Bronchial epithelial cell (primary cell): Measurements from ENCODE around the gene TENM3. TPM values are rescaled to one million over a fixed set of nuclear protein-coding genes. Genes with fewer than 3 reads are reported as not detected.
A peak's percentile ranks its signal among the peaks of the same experiment; 100 is the strongest.

Source experiments
- DNase-seq: peaks from one replicate; pipeline ENCODE4 v3.0.0-alpha.2; 2010; ENCODE audit warnings: low read depth
- FAIRE-seq: peaks from 2 replicates; lab custom pipeline; 2011; peaks lifted over from hg19 to GRCh38; lab: Jason Lieb, UNC
- H3K27me3 ChIP-seq: 2 replicates; pipeline ENCODE4 v1.5.1; 2011; ENCODE audit warnings: low read length; ENCODE audit not compliant: control insufficient read depth, insufficient read depth
- H3K36me3 ChIP-seq: 2 replicates; pipeline ENCODE4 v1.5.1; 2011; ENCODE audit warnings: low read length; ENCODE audit not compliant: control insufficient read depth, insufficient read depth
- H3K4me3 ChIP-seq: 2 replicates; pipeline ENCODE4 v1.5.1; 2011; ENCODE audit warnings: mild to moderate bottlenecking, low read depth, low read length, control low read depth
- total RNA-seq: library from RNA; depleted of rRNA; stranded (reverse); fragments of >200 nt; gene quantifications from 2 replicates; pipeline ENCODE4 v1.2.1, GENCODE V29; 2014
- TF ChIP-seq, protein P1 (sequence below): IDR thresholded peaks from 2 replicates; pipeline ENCODE4 v1.5.1; 2011; ENCODE audit warnings: mild to moderate bottlenecking, moderate library complexity, low read length, control low read depth, inconsistent platforms; ENCODE audit not compliant: insufficient read depth, severe bottlenecking

Gene TENM3
- total RNA-seq, 1 donor from 2014 or later: 1.3 TPM

DNA sequence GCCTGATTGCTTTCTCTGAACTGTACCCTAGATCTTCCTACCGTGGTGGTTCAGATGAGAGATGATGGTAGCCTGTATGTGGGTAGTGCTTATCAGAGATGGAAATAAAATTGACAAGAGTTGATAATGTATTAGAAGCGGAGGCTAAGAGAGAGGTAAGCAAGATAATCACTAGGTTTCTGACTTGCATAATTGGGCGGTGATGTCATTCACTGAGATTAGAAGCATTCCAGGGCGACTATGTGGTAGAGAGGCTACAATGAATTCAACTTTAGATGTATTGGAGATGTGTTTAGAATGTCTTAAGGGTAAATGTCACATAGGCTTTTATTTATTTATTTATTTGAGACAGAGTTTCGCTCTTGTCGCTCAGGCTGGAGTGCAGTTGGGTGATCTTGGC, 415 bp upstream of the TENM3 start:
- Histone ChIP-seq H3K27me3 (no peaks in the 10 kb centered on the region), H3K4me3 (no peak overlapping the region), H3K36me3 (no peaks in the 10 kb centered on the region)
- DNase-seq (no peak), FAIRE-seq (no peak)
- TF ChIP-seq, protein P1, sequence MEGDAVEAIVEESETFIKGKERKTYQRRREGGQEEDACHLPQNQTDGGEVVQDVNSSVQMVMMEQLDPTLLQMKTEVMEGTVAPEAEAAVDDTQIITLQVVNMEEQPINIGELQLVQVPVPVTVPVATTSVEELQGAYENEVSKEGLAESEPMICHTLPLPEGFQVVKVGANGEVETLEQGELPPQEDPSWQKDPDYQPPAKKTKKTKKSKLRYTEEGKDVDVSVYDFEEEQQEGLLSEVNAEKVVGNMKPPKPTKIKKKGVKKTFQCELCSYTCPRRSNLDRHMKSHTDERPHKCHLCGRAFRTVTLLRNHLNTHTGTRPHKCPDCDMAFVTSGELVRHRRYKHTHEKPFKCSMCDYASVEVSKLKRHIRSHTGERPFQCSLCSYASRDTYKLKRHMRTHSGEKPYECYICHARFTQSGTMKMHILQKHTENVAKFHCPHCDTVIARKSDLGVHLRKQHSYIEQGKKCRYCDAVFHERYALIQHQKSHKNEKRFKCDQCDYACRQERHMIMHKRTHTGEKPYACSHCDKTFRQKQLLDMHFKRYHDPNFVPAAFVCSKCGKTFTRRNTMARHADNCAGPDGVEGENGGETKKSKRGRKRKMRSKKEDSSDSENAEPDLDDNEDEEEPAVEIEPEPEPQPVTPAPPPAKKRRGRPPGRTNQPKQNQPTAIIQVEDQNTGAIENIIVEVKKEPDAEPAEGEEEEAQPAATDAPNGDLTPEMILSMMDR: no peak

DNA sequence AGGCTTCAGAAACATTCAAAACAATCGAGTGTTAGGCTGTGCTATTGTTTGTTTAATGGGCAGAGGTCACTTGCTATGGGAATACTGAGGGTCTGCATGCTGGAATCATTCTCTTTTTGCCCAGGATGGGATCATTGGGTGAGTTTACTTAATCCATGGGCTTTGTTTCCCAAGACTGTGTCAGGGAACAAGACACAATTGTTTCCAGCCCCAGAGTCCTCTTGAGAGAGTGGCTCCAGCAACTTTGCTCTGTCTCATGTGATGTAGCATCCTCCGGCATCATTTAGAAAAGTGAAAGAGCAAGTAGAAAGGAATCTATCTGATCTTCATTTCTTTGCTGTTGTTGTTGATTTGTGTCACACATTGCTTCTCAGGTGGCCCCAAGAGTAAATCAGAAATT, 1.8 kb downstream of the TENM3 start:
- DNase-seq: no peak
- Histone ChIP-seq H3K36me3 (no peaks in the 10 kb centered on the region), H3K27me3 (no peaks in the 10 kb centered on the region), H3K4me3 (no peak overlapping the region)
- TF ChIP-seq, protein P1: no peak
- no peak for FAIRE-seq

DNA sequence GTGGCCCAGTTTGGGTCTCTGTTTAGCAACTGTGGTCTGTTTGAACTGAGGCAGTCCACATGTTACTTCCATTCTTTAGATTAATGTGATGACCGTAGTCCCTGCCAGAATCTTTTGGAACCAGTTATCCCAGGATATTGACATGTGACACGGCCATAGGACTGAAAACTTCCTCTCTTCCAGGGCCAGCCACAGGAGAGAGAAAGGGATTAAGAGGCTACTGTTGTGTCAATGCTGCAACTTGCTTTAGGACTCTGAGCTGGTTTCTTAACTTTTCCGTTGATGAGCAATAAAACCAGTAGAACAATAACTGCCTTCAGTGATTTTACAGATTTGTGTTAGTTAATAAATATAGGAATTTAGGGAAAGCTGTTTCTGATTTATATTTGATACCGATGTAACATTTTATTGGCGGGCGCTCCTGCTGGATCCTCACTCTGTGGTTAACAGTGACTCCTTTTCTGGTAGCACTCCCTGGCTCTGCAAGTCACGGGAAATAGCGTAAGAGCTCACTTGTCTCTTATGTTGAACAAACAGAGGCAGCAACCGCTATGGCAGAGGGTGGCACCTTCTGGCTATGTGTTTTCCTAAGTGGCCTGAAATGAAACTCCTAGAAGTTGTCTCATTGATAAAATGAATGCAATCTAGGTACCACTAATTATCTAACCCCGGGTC, 2.5 kb downstream of the TENM3 start:
- H3K27me3 ChIP-seq: no peaks in the 10 kb centered on the region
- no peak overlapping the region for H3K4me3 ChIP-seq
- DNase-seq (no peak), FAIRE-seq (no peak)
- TF ChIP-seq, protein P1: no peak
- no peaks in the 10 kb centered on the region for H3K36me3 ChIP-seq

DNA sequence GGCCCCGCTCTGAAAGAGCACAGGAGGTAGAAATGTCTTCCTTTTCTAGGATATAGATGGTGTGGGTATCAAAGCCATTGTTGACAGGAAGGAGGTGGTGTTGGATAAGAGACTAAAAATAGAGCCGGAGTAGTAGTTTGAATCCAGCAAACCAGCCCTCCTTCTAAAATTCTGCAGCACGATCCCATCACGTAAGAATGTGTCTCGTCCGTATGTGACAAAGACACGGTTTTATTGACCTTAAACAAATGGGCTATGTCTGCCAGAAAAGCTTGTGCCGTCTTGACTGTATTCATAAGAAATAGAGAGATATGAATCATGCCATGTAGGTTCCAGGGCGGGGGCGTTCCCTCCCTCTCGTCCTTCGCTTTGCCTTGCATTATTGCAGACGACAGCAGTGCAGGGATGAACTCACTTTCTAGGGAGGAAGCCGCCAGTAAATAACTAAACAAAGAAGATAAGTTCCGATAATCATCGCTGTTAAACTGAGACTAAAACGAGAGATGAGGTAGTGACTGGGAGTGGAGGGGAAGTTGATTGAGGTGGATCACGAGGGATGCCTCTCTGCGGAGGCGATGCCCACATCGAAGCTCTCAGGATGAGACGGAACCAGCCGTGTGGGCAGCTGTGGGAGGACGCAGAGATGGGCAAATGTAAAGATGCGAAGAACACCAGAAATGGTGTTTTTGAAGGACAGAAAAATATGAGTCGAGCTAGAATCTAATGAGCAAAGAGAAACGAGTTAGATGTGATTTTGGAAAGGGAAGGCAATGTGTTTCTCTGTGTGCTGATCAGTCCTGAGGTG, 3.4 kb downstream of the TENM3 start:
- TF ChIP-seq, protein P1: no peak
- H3K36me3 ChIP-seq: no peaks in the 10 kb centered on the region
- FAIRE-seq (no peak), DNase-seq (peak; percentile 16)
- no peak overlapping the region for H3K4me3 ChIP-seq
- H3K27me3 ChIP-seq: no peaks in the 10 kb centered on the region

DNA sequence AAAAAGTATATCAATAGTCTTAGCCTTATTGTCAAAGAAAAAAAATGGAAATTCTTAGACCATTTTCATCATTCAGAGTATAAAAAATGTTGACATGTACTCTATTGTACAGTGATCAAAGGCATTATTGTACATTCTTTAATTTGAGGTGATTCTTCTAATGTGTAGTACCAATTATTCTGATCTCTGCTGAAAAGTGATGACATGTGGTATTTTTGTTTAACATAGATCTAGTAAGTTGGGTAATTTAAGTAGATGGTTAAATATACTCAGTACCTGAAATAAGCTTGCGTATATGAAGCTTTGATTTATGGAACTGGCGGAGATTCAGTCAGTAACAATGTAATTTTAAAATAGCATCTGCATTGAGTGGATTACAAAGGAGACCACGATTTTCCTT, 5.1 kb downstream of the TENM3 start:
- Histone ChIP-seq H3K4me3 (no peak overlapping the region), H3K36me3 (no peaks in the 10 kb centered on the region), H3K27me3 (no peaks in the 10 kb centered on the region)
- FAIRE-seq: no peak
- DNase-seq: no peak
- TF ChIP-seq, protein P1: no peak

DNA sequence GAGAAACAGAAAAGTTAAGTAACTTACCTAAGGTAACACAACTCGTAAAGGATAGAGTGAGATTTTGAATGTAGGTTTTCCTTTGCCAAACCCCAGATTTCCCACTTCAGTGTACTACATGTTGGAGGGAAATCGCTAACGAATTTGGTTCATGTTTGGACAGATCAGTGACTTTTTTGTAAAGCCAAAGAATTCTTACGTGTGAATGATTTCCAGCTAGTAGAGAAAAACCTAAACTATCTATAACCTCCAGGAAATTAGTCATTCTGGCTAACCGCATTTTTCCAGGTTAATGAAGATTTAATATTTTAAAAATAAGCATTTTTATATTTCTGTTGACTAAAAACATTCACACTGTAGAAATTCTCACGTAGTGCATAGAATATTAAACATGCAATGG, 7.2 kb downstream of the TENM3 start:
- peak; percentile 15 for DNase-seq
- H3K36me3 ChIP-seq: no peaks in the 10 kb centered on the region
- TF ChIP-seq, protein P1: no peak
- no peak overlapping the region for H3K4me3 ChIP-seq
- FAIRE-seq: no peak
- no peaks in the 10 kb centered on the region for H3K27me3 ChIP-seq
